Neuronal stem cell (in vitro differentiated cells): ENCODE results near the gene WBP2.

Source experiments
- DNase-seq: peaks from one replicate; pipeline ENCODE4 v3.0.0-alpha.2; 2013; ENCODE audit warnings: low spot score
- H2AFZ ChIP-seq: one replicate; pipeline ENCODE4 v1.6.1; 2013; ENCODE audit warnings: mild to moderate bottlenecking, low read length, inconsistent platforms
- H2AK5ac ChIP-seq: 2 replicates; pipeline ENCODE4 v1.6.1; 2013; ENCODE audit warnings: low read depth, mild to moderate bottlenecking, inconsistent platforms, low read length, moderate library complexity, mixed read lengths
- H2BK120ac ChIP-seq: 2 replicates; pipeline ENCODE4 v1.6.1; 2013; ENCODE audit warnings: low read depth, mild to moderate bottlenecking, inconsistent platforms, low read length, moderate library complexity, mixed read lengths
- H2BK12ac ChIP-seq: one replicate; pipeline ENCODE4 v1.6.1; 2013; ENCODE audit warnings: low read length, inconsistent platforms
- H2BK15ac ChIP-seq: 2 replicates; pipeline ENCODE4 v1.6.1; 2013; ENCODE audit warnings: mild to moderate bottlenecking, low read length, inconsistent platforms, mixed read lengths
- H2BK5ac ChIP-seq: one replicate; pipeline ENCODE4 v1.6.1; 2013; ENCODE audit warnings: inconsistent platforms, mild to moderate bottlenecking, low read length, moderate library complexity
- H3K14ac ChIP-seq: one replicate; pipeline ENCODE4 v1.6.1; 2013; ENCODE audit warnings: low read length, inconsistent platforms
- H3K18ac ChIP-seq: 2 replicates; pipeline ENCODE4 v1.6.1; 2013; ENCODE audit warnings: low read length, inconsistent platforms
- H3K23ac ChIP-seq: 2 replicates; pipeline ENCODE4 v1.6.1; 2013; ENCODE audit warnings: low read depth, mild to moderate bottlenecking, mixed read lengths, low read length, inconsistent platforms; ENCODE audit not compliant: poor library complexity
- H3K27ac ChIP-seq: replicated peaks from 3 replicates; pipeline ENCODE4 v1.5.1; 2013; ENCODE audit warnings: low read length, inconsistent platforms
- H3K27me3 ChIP-seq, 3 experiments: 2 replicates each; pipeline ENCODE4 v1.6.1; 2013; ENCODE audit warnings: low read length in 3 of 3, mild to moderate bottlenecking in 2 of 3, inconsistent platforms in 1 of 3, low read depth in 1 of 3, mixed read lengths in 1 of 3, moderate library complexity in 1 of 3; ENCODE audit not compliant: control insufficient read depth in 3 of 3, insufficient read depth in 3 of 3
- H3K36me3 ChIP-seq, 2 donors: replicated peaks in 1 of 2; 2 replicates each; pipeline ENCODE4 v1.6.1; 2013; ENCODE audit warnings: low read length in 2 of 2; ENCODE audit not compliant: control insufficient read depth in 2 of 2, insufficient read depth in 2 of 2
- H3K4ac ChIP-seq: 2 replicates; pipeline ENCODE4 v1.6.1; 2013; ENCODE audit warnings: inconsistent platforms, mild to moderate bottlenecking, low read length, moderate library complexity
- H3K4me1 ChIP-seq, 2 donors: 1 replicate in 1 of 2; 2 replicates in 1 of 2; pipeline ENCODE4 v1.6.1; 2013; ENCODE audit warnings: low read length in 2 of 2, low read depth in 1 of 2; ENCODE audit not compliant: control insufficient read depth in 2 of 2, insufficient read depth in 1 of 2
- H3K4me2 ChIP-seq: one replicate; pipeline ENCODE4 v1.6.1; 2013; ENCODE audit warnings: mild to moderate bottlenecking, low read length, inconsistent platforms; ENCODE audit not compliant: insufficient read depth, poor library complexity, severe bottlenecking
- H3K4me3 ChIP-seq, 2 donors: 2 replicates each; pipeline ENCODE4 v1.5.1; 2013; ENCODE audit warnings: low read length in 2 of 2, mild to moderate bottlenecking in 2 of 2, inconsistent platforms in 1 of 2, moderate library complexity in 1 of 2
- H3K79me1 ChIP-seq: one replicate; pipeline ENCODE4 v1.6.1; 2013; ENCODE audit warnings: low read depth, mild to moderate bottlenecking, inconsistent platforms, low read length, moderate library complexity
- H3K9ac ChIP-seq: one replicate; pipeline ENCODE4 v1.6.1; 2013; ENCODE audit warnings: mild to moderate bottlenecking, low read depth, low read length, inconsistent platforms; ENCODE audit not compliant: poor library complexity
- H3K9me3 ChIP-seq, 2 donors: replicated peaks in 1 of 2; 2 replicates each; pipeline versions ENCODE3 to v1.6.1; 2013; ENCODE audit warnings: low read length in 2 of 2, mild to moderate bottlenecking in 2 of 2, inconsistent platforms in 1 of 2, low read depth in 1 of 2, mixed read lengths in 1 of 2, moderate library complexity in 1 of 2; ENCODE audit not compliant: control insufficient read depth in 2 of 2, insufficient read depth in 1 of 2
- H4K8ac ChIP-seq: one replicate; pipeline ENCODE4 v1.6.1; 2013; ENCODE audit warnings: low read depth, mild to moderate bottlenecking, inconsistent platforms, low read length, moderate library complexity
- H4K91ac ChIP-seq: one replicate; pipeline ENCODE4 v1.6.1; 2013; ENCODE audit warnings: low read length, low read depth, mild to moderate bottlenecking, inconsistent platforms; ENCODE audit not compliant: poor library complexity
- WGBS, 2 donors: extraction: QIAGEN DNeasy Blood & Tissue Kit; methylation state at CpG; one replicate each; pipeline ENCODE4 v1.1.7; 2013; ENCODE audit warnings: missing lambda C conversion rate in 2 of 2, mixed read lengths in 1 of 2; ENCODE audit not compliant: insufficient read length in 2 of 2, insufficient replicate concordance in 1 of 2; ENCODE audit errors: extremely low coverage in 2 of 2; 5-methylcytosine and 5-hydroxymethylcytosine counted together

The WBP2 gene

DNA sequence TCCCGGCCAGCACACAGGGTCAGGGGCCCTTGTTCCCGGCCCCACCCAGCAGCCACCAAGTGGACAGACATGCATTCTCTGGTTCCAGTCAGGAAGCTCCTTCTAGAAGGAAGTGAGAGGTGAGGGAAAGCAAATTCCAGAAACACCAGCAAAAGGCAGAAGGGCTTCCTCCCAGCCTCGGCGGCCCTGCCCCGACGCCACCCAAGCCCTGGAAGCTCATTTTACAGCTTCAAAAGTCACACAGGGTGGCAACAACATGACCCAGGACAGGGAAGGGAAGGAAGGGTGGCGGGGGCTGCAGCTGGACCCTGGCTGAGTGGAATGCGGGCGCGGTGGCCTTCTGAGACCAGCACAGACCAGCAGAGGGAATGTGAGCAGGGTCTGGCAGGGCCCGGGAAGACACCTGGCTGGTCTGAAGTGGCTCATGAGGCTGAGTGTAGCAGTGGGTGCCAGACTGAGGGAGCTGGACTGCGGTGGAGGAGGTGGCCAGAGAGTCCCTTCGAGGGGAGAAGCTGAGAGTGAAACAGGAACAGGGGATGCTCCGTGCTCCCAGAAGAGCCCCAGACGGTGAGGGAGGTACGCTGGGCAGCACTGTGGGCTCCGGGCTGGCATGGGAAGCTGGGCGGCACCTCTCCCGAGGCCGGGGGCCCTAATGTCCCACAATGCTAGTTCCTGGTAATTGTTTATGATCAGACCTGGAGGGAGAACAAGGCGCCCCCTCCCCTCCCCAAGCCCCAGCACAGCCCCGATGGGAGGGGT is 9.0 kb downstream of the WBP2 start:
- peak overlapping the region; percentile 96 for H4K8ac ChIP-seq
- H3K4me1 ChIP-seq: peaks cover 5 to 6% of the 10 kb centered on the region in 2 donors
- H2BK5ac ChIP-seq: peak overlapping the region; percentile 87
- H3K79me1 ChIP-seq: no peaks in the 10 kb centered on the region
- H3K9ac ChIP-seq: peak overlapping the region; percentile 44
- no peak overlapping the region for H3K18ac ChIP-seq
- H3K4me3 ChIP-seq: no peak overlapping the region
- no peak overlapping the region for H3K27ac ChIP-seq
- H2BK120ac ChIP-seq: no peak overlapping the region
- WGBS, 2 donors: no CpG with 5 or more reads among the region's 22 CpGs
- H3K4me2 ChIP-seq: no peak overlapping the region
- H2BK15ac ChIP-seq: no peak overlapping the region
- DNase-seq: no peak
- no peak overlapping the region for H2AK5ac ChIP-seq
- no peak overlapping the region for H3K14ac ChIP-seq
- no peak overlapping the region for H2AFZ ChIP-seq
- no peaks in the 10 kb centered on the region for H3K9me3 ChIP-seq
- no peak overlapping the region for H4K91ac ChIP-seq
- peaks cover 37 to 51% of the 10 kb centered on the region in 2 donors for H3K36me3 ChIP-seq
- H3K27me3 ChIP-seq: no peaks in the 10 kb centered on the region
- no peak overlapping the region for H3K4ac ChIP-seq
- H2BK12ac ChIP-seq: no peak overlapping the region
- no peak overlapping the region for H3K23ac ChIP-seq

DNA sequence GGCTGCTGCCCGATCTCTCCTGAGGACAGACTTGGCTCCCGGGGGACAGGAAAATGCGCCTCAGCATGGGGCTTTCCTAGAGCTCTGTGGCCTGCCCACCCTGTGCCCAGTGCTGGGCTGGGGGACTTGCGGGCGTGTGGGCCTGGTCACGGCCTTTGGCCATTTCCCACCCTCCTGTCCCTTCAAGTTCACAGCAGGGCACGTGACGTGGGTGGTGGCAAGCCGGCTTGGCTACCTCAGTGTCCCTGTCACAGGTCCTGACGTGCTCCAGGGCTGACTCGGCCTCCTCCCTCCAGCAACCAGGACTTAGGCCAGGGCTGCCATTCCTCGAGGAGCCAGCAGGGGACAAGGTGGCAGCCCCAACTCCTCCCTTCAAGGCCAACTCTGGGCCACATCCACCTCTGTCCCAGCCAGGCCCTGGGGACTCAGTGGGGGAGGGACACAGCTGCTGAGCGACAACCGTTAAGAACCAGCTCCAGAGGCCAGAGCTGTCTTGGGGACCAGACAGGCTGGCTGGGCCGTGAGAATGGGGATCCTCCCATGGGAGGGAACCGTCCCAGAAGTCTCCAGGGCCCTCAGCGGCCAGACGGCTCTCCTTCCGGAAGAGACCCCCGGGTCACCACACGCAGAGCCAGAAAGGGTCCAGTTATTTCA is 9.9 kb downstream of the WBP2 start:
- Histone ChIP-seq H3K9me3 (no peaks in the 10 kb centered on the region), H3K27me3 (no peaks in the 10 kb centered on the region), H4K91ac (no peak overlapping the region), H3K79me1 (no peaks in the 10 kb centered on the region), H3K23ac (peak overlapping the region; percentile 86), H3K18ac (peak overlapping the region; percentile 92), H2BK120ac (no peak overlapping the region), H3K4ac (no peak overlapping the region), H2AFZ (no peak overlapping the region), H2AK5ac (peak overlapping the region; percentile 16), H4K8ac (no peak overlapping the region), H3K9ac (peak overlapping the region; percentile 64), H3K4me2 (no peak overlapping the region), H3K4me1 (peaks cover 5 to 6% of the 10 kb centered on the region in 2 donors), H3K14ac (no peak overlapping the region), H2BK12ac (no peak overlapping the region), H2BK5ac (no peak overlapping the region), H3K27ac (no peak overlapping the region), H2BK15ac (no peak overlapping the region), H3K36me3 (peaks cover 32 to 42% of the 10 kb centered on the region in 2 donors), H3K4me3 (peak overlapping the region in 1 of 2 donors; percentile 12)
- peak; percentile 59 for DNase-seq
- no CpG with 5 or more reads among the region's 21 CpGs for WGBS, 2 donors

DNA sequence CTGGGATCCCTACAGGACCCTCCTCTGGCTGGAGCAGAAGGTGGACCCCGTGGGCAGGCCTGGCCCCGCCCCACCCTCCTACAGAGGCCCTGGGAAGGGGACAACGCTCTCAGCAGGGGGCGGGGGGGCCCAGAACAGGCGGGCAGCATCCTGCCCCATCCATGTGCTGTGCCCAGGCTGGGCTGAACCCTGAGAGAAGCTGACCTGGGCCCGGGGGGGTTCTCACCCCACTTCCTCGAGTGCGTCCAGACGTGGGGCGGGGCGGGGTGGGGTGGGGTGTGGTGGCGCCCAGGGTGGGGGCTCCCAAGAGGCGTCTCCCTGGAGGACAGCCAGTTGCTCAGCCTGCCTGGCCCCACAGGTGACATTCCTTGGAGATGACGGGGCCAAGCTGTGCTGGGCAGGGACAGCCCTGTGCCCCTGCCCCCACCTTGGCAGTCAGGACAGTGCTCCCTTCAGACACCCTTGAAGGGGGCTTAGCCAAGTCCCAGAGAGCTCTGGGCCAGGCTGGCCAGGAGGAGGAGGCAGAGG is 10.5 kb downstream of the WBP2 start:
- Histone ChIP-seq H3K36me3 (peaks cover 28 to 38% of the 10 kb centered on the region in 2 donors), H3K14ac (no peak overlapping the region), H4K91ac (no peak overlapping the region), H2BK12ac (no peak overlapping the region), H3K79me1 (no peaks in the 10 kb centered on the region), H3K23ac (no peak overlapping the region), H2BK15ac (no peak overlapping the region), H3K18ac (peak overlapping the region; percentile 53), H3K9ac (peak overlapping the region; percentile 64), H2AFZ (no peak overlapping the region), H3K4ac (no peak overlapping the region), H4K8ac (no peak overlapping the region), H2BK5ac (peak overlapping the region; percentile 53), H3K4me2 (no peak overlapping the region), H3K4me3 (no peak overlapping the region), H2AK5ac (peak overlapping the region; percentile 16), H3K4me1 (peaks cover 5 to 6% of the 10 kb centered on the region in 2 donors), H3K27me3 (no peaks in the 10 kb centered on the region), H3K27ac (no peak overlapping the region), H3K9me3 (no peaks in the 10 kb centered on the region), H2BK120ac (no peak overlapping the region)
- no peak for DNase-seq
- no CpG with 5 or more reads among the region's 14 CpGs for WGBS, 2 donors
